HG03521 (cell line): ENCODE data around the gene ANXA11.
"Not testable (repeated sequence)": the region's sequence is repeated elsewhere in the genome, so short reads cannot be mapped to it uniquely, and the experiment has no call there.

Source experiments
- ATAC-seq: cut with Tn5 transposase; IDR thresholded peaks from one replicate; pipeline ENCODE4 v1.9.1; 2021; ENCODE audit warnings: mild to moderate bottlenecking, moderate library complexity; ENCODE audit not compliant: unreplicated experiment

Gene ANXA11

DNA sequence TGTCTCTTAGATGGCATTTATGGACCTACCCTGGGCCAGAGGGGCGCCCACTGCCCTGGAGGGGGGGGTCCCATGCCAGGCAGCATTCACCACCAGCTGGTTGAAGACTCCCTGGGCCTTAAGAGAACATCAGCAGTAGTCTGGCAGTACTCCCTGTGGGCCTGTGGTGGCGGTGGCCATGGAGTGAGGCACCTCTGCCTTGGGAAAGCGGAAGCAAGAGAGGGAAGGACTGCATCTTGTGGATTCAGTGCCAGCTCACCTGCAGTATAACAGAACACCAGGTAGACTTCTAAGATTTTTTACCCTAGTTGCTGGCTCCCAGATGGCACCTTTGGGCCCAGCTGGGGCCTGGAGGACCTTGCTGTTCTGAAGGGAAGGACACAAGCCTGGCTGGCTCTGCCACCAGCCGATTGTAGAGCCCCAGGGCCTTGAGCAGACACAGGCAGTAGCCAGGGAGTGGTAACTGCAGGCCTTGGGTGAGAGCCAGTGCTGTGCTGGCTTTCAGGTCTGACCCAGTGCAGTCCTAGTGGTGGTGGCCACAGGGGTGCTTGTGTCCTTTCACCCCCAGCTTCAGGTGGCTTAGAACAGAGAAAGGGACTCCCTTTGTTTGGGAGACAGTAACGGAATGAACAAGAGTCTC is 57.1 kb downstream of the ANXA11 start:
- no peak for ATAC-seq

DNA sequence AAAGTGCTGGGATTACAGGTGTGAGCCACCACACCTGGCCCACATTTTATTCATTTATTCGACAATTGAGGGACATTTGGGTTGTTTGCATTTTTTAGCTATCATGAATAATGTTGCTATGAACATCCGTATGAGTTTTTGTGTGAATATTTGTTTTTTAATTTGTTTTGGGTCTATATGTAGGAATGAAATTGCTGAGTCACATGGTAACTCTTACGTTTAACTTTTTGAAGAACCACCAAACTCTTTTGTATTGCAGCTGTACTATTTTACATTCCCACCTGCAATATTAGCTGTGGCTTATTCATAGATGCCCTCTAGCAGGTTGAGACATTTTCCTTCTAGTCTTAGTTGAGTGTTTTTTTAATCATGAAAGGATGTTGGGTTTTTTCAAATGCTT is 58.4 kb downstream of the ANXA11 start:
- ATAC-seq, result no peak

DNA sequence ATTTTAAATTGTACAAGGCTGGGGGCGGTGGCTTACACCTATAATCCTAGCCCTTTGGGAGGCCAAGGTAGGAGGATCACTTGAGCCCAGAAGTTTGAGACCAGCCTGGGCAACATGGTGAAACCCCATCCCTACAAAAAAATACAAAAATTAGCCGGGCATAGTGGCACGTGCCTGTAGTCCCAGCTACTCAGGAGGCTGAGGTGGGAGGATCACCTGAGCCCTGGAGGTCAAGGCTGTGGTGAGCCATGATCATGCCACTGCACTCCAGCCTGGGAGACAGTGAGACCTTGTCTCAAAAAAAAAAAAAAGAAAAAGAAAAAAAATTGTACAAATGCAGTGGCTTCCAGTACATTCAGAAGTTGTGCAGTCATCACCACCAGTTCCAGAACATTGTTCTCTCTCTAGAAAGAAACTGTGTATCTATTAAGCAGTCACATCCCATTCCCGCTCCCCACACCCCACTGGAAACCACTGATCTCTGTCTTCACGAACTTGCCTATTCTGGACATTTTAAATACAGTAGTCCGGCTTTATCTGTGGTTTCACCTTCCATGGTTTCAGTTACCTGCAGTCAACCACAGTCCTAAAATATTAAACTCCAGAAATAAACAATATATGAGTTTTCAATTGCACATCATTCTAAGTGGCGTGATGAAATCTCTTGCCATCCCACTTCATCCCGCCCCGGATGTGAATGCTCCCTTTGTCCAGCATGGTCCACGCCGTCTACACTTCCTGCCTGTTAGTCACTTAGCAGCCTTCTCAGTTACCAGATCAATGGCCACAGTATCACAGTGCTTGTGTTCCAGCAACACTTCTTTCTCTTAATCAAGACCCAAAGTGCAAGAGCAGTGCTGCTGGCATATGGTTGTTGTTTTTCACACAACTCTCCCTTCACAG is 59.7 kb downstream of the ANXA11 start:
- not testable (repeated sequence) for ATAC-seq

DNA sequence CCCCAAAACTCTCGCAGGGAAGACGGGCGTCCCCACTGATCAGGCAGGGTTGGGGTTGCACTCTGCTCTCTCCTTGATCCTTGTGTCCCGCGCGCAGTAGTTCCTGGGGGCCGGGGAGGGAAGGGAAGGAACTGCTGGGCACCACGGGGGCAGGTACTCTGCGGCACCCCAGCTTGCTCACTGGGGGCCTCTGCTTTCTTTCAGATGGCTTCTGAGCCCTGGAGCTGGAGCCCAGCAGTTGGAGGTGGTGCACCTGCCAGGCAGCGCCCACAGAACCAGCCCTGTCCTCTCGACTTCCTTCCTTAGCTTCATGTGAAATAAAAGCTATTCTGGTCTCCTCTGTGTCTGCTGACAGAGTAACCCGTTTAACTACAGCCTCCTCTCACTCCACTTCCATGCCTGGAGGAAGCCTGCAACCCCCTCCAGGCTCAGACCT is 60.6 kb downstream of the ANXA11 start:
- no peak for ATAC-seq

DNA sequence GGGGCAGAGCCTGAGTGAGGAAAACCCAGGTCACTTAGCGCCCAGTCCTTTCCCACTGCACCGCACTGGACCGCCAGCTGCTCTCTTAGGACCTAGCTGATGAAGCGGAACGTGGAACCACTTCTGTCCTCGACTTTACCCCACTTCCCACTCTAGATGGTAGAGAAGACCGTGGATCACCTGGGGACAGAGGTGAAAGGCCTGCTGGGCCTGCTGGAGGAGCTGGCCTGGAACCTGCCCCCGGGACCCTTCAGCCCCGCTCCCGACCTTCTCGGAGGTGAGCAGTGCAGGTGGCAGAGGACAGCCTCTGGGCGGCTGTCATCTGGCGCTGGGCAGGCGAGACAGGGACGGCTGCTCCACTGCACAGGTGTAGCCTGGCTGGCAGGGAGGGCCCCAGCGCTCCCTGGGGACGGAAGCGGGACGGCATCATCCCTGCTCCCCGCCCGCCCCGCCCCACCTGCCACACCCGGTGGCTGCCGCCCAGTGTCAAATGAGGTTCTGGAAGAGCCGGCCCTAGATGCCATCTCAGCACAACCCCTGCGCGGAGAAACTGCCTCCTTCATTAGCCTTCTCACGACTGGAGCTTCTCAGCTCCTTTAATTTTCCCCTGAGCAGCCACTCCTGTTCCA is 61.2 kb downstream of the ANXA11 start:
- ATAC-seq, result no peak

DNA sequence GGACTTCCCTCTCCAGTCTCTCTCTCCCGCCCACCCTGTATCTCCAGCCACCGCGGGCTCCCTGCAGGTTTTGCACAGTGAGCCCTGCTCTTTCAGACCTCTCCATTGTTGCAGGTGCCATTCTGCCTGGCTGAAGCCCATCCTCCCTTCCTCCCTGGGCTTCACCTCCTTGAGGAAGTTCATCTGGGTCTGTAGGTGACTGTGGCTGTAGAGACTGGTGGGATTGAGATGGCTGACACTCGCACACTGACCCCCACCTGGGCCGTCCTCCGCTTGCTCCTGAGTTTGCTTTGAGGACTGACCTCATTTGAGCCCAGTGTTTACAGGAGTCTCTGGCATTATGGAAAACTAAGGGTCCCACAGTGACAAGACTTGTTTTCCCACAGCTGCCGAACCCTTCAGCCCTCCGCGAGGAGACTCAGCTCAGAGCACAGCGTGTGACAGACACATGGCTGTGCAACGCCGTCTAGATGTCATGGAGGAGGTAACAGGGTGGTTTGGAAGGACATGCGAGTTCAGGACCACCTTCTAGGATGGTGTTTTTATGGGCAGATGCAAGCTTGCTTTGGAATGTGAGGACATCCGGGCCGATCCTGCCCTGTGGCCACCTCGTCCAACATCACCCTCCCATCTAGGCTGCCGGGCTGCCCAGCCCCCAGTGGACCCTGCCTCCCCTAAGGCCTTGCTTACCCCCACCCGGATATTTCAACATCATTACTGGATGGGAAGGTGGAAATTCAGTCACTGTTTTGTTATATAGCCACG is 63.5 kb downstream of the ANXA11 start:
- no peak for ATAC-seq

DNA sequence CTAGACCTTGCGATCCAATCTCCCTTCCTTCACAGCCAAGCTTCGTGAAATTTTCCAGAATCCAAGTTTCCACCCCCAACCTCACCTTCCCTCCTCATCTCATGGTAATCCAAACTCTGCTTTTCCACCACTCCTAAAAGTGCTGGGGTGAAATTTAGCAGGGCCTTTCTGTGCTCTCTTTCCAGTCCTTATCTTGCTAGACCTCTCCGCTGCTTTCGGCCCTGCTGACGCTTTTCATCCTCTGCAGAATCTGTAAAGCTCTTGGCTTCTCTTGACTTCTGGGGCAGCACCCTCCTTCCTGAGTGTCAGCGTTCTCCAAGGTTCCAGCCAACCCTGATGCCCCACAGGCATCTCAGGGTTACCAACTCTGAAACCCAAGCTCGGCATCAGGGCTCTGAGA is 65.1 kb downstream of the ANXA11 start:
- no peak for ATAC-seq

DNA sequence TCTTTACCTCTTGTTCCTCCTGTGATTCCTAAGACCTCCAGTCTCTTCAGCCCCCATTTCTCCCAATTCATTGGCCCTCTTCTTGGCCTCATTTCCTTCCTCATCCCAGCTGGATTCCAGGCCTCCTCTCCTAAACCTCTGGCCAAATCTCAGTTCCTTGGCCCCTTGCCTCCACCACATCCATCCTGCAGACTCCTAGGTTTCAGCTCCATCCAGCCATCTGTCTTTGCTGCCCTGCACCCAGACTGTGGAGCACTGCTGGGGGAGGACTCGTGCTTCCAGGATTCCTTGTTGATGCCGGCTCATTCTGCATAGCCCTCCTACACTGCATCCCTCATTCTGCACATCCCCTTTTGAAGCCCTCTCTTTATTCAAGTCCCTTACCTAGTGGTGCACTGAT is 66.1 kb downstream of the ANXA11 start:
- ATAC-seq, result no peak

DNA sequence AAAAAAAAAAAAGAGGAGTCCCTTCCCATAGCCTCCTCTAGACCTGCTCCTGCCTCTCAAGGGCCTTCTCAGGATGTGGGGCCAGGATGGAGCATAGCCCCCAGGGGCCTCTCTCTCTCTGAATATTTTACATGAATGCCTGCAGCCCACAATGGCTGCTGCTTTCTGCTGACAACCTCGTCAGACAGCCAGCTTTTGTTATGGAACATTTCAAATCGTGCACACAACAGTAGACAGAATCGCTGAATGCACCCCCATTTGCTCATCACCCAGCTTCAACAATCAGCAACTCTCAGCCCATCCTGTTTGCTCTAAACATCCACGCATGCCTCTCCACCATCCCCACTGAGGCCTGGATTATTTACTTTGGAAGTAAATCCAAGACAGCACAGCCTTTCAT is 67.4 kb downstream of the ANXA11 start:
- no peak for ATAC-seq

DNA sequence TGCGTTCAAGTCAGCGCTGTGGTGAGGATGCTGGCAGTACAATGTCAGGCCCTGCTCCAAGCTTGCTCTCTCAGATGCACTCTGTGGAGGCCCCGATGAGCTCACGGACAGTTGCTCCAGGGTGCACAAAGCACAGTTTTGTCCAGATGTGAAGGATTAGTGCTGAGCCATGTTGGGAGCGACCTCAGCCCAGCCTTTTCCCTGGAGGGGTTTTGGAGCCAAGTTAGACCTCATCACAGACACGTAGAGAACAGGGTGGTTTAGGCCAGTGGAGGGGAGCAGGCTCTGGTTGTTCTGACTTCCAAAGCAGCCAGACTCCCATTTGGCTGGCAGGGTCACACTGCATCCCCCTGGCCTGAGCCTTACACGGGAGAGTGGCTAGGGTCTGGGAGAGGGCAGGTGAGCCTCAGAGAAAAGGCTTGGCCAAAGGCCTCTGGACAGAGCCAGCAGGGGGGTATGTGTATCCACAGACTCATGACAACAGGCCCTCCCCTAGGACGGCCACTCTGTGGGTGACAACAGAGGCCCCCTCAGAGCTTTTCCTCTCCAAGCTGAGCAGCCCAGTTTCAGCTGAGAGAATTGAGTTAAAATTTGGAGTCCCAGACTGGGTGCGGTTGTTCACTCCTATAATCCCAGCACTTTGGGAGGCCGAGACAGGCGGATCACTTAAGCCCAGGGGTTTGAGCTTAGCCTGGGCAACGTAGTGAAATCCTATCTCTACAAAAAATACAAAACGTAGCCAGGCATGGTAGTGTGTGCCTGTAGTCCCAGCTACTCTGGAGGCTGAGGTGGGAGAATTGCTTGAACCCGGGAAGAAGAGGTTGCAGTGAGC is 68.1 kb downstream of the ANXA11 start:
- ATAC-seq, result no peak

DNA sequence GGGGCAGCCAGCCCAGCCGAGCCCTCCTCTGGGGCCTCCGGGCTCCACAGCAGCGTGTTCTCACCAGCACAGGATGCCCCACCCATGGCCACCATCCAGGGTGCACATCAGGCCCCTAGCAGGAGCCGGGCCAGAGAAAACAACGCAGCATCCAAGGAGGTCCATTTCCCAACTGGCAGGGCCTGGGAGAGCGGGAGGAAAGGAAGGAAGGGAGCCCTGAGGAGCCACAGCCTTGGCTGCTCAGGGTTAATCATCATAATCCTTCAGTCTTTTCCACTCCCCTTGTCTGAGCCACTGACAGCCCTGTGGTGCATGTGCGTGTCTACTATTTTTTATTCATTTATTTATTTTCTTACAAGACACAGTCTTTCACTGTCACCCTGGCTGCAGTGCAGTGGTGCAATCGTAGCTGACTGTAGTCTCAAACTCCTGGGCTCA is 69.2 kb downstream of the ANXA11 start:
- no peak for ATAC-seq

DNA sequence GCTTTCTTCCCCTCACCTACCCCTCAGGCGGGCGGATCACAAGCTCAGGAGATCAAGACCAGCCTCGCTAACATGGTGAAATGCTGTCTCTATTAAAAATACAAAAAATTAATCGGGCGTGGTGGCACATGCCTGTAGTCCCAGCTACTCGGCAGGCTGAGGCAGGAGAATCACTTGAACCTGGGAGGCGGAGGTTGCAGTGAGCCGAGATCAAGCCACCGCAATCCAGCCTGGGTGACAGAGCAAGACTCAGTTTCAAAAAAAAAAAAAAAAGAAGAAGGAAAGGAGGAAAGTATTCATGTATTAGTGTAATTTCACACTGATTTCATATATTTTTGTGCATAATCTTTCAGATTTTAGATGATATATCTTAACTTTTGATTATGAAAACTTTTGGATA is 71.7 kb downstream of the ANXA11 start:
- ATAC-seq, result not testable (repeated sequence)

DNA sequence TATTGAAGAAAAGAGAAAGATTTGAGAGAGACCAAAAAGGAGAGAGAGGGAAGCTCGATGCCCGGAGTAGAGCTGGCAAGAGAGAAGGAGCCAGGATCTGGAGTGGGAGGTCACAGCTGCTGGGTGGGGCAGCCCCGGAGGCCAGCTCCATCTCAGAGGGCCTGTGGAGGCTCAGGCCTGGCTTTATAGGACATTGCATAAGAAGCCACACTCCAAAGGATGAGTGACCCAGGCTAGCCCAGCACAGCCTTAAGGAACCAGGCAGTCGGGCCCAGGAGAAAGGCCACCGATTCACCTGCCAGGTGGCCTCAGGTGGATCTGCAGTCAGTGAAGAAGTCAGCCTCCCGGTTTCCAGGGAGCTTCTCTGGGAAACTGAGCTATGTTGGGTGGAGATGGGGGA is 72.1 kb downstream of the ANXA11 start:
- no peak for ATAC-seq

DNA sequence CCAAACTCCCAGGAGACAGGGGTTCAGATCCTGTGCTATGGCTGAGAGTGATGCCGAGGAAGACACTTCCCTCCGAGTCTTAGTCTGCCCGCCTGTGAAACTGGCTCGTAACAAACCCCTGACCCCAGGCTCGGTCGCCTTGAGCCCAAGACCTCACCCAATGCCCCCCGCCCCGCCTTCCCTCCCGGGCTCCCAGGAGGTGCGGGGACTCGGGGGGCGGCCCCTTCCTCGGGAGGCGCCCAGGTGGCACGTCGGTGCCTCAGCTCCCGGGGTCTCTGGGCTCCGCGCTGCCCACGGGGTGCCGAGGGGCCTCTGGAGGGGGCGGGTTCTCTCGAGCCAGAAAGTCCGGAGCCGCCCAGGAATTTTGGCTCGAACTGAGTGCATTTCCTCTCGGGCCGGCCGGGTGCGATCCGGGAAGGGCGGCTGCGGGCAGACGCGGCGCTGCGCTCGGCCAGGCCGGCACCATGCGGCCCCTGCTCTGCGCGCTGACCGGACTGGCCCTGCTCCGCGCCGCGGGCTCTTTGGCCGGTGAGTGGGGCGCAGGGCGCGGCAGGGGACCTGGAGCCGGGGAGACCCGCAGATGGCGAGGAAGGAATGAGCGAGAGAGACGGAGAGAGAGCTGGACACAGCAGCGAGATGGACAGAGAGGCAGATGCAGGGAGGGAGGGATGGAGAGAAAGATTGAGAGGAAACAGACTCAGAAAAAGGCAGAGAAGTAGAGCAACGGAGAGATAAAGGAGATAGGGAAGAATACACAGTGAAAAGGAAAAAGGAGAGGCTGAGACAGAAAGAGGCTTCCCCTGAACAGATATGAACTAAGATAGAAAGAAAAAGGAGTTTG is 72.8 kb downstream of the ANXA11 start, which contains the start of gene PLAC9:
TSS of gene PLAC9 (plus strand) at position 432 of the 841 bp plus-strand sequence. CDS start at position 465, 33 bp downstream.
- no peak for ATAC-seq

DNA sequence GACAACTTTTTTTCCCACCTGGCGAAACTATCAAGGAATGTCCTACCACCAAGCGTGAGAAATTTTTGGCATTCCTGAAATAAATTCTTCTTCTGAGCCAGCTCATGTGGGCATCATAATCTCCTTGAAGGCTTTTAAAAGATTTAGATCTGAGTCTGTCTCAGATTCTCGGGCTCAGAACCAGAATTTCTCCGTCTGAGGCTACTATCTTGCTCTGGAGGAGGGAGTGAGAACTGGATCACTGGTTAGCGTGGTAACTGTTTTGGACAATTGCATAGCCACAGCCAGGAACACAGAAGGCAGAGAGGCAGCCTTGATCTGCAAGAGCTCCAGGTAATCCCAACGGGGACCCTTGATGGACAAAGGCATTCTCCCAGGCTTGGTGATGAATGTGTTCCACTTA is 73.8 kb downstream of the ANXA11 start:
- no peak for ATAC-seq

DNA sequence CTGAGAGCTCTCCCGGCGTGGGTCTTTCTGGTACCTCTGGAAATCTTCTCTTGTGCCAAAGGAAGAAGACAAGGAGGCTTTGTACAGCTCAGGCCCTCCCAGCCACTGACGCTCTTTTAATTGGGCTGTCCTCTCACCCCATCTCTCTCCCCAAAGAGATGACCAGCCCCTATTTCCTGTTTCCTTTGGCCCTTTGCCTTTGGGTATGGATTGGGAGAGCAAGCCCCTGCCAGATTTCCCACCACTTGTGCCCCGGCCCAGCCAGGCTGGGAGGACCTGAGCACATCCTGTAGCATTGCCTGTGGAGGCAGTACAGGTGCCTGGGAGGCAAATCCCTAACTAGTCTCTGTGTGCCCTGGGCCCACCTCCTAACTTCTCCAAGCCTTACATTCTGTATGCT is 78.5 kb downstream of the ANXA11 start:
- no peak for ATAC-seq

DNA sequence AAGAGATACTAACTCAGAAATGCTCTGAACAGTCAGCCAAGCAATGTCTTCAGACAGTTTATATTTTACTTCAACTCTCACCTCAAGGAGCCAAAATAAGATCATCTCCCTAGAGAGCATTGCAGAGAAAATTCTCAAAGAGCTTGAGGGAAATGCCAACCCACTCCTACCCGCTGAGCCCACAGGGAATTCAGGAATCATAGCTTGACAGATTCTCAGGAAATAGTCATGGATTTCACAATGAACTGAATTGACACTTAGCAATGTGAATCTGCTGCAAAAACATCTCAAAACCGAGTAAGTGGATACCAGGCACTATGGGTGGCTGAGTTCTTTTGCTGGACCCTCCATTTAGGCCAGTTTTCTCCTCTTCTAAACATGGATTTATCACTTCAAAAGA is 82.6 kb downstream of the ANXA11 start:
- ATAC-seq, result no peak

DNA sequence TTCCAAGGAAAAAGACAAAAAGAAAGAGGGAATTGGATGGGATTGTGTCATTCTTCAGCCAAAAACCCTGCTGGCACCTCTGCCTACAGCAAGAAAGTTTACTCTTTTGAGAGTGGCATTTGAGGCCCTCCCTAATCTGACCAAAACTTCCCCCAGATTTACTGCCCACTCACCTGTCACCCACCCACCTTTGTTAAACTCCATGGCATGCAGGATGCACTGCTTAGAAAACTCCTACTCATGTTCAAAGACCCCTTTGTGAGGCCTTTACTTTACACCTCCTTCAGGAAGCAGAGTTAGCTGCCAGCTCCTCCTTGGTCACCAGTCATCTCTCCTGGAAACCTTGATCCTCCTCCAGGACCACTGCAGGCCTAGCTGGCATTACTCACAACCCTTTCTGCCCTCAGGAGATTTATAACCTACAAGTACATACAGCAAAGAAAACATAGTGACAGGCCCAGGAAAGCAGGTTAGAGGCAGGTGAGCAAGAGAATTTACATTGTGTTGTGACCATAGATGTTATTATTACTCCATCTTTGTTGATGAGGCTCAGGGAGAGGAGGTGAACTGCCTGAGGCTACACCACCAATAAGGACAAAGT is 83.1 kb downstream of the ANXA11 start:
- no peak for ATAC-seq

DNA sequence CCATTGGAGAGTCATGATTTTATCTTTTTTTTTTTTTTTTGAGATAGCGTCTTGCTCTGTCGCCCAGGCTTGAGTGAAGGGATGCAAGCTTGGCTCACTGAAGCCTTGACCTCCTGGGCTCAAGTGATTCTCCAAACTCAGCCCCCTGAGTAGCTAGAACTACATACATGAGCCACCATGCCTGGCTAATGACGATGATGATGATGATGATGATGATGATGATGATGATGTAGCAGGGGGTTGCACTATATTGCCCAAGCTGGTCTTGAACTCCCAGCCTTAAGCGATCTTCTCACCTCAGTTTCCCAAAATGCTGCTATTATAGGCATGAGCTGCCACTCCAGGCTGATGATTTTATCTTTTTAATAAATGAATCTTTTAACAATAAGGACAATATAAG is 86.7 kb downstream of the ANXA11 start:
- no peak for ATAC-seq
